ENCODE results near the gene NCAM1.

The NCAM1 gene

DNA sequence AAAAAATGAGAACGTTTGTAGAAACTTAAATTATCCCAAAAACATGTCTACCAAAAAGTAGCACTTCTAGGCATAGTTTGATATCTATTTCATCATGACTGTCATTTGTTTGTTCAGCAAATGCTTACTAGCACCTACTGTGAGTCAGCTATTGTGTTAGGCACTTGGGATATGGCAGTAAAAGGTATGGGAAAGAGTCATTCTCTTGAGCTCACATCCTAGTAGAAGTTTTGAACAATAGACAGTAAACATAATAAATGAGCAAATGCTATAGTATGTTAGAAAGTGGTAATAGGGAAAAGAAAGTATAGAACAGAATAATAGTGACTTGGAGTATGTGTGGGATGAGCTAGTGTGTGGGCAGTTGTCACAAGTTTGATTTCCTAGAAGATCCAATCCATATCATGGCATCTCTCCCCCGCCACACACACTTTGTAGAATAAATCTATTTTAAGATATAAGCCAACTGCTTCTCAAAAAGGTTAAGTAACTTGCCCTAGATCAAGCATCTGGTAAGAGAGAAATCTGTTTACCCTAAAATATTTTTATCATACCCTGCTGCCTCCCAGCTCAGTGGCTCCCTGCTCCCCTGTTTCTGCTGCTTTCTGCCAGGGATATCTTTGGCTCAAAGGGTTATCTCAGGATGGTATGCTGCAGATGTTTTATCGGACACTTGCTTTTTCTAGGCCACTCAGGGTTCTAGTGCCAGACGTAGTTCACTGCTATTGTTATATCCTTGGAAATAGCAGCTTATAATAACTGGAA, 129.7 kb downstream of the NCAM1 start:
- no peak for DNase-seq

DNA sequence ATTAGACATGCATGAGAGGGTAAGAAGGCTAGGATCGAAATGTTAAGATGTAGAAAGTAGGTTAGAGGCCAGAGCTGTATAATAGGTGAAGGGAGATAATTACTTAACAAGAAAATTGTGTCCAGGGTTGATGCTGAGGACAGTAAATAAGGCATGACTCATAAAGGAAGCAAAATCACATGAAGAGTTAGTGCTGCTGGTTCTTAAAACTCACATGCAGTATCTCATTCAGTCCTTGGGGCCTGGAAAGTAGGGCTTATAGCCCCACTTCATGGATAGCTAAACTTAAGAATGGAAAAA, 130.2 kb downstream of the NCAM1 start:
- DNase-seq: no peak

DNA sequence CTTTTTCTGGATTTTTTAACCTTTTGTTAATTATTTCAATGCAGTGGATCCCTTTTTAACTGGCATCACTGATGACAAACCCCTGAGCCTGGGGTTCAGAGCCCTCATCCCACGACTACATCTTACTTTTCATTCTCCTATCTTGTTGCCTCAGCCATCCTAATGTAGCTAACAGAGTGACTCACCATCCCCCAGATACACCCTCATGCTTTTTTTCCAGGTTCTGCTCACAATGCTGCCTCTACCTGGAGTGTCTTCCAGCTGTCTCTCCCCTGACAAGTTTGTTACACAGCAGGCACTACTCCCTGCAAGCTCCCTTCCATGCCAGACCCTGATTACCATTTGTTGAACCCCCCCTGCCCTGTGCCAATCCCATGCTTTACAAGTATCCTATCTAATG, 135.4 kb downstream of the NCAM1 start:
- no peak for DNase-seq

DNA sequence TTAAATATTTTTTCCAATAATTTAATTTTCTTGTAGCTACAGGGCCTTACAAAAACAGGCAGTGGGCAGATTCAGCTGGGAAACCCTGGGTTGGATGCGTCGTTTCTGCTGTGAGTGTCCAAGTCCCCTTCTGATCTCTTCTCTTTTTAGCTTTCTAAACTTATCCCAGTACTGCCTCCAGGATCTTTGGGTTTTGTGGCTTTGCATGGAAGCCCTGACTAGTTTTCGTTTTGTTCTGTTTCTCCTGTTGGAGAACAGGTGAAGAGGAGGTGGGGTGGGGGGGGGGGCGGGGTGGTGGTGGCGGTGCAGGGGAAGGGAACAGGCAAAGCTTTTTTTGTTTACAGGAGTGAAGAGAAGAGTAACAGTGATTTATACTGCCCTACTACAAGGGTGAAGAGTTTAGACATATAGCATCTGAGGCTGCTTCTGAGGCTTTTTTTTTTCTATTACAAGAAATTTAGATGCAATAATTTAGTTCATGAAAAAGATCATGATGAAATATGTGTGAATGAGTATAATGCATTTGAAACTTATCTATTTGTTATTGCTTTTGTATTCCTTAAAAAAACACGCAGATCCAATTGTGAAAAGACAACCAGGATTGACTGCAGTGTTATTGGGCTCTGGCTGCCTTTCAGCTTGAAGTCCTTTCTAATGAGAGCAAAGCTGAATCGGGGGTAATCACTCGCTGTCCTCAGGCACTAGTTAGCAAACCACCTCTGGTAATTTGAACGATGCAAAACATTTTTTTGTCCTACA, 142.9 kb downstream of the NCAM1 start:
- no peak for DNase-seq

DNA sequence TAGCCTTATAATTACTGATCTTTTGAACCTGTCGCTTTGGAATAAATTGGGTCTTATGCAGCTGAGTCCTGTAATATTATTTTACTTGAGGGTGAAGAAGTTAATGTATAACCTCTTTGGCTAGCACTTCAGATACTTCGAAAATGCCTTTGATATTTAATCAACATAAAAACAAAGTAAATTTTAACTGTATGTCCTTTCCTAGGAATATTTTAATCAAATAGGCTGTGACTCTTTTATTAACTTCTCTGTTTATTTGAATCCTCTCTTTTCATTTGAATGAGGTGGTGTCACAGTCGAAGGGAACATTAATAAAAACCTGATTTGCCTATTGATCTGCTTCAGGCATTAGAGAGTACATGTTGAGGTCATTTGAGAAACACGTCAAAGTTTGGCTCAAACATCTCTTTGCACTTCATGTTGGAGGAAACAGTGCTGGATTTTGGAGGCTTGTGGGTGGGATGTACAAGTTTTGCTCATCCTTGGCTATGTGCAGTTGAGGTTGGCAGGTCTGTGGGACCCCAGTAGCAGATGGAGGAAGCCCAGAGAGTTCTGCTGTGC, 143.6 kb downstream of the NCAM1 start:
- DNase-seq: no peak

DNA sequence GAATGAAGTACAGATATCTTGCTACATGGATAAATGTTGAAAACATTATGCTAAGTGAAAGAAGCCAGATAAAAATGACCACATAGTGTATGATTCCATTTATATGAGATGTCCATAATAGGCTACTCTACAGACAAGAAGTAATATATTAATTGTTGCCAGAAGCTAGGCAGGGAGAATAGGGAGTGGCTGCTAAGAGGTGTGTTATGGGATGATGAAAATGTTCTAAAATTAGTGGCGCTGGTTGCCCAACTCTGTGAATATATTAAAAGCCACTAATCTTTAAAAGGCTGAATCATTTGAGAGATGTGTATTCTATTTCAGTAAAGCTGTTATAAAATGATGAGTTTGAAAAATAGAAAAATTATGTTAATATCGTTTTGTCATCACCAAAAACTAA, 144.4 kb downstream of the NCAM1 start:
- DNase-seq: no peak

DNA sequence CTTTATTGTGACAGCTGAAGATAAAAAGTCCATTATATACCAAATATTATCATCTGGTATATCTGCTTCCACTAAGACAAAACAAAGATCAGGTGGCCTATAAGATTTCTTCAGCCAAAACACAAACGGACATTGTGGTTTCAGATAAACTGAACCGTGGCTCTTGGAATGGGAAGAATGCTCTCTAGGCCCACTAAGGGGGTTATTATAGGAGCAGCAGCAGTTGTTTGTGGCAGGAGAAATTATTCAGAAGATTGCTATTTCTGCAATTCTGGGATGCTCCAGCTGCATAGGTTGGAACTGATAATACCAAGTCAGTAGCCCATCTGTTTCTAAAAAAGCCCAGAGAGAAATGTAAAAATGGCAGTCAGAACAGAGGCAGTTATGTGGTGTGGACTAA, 145.3 kb downstream of the NCAM1 start:
- DNase-seq: no peak

DNA sequence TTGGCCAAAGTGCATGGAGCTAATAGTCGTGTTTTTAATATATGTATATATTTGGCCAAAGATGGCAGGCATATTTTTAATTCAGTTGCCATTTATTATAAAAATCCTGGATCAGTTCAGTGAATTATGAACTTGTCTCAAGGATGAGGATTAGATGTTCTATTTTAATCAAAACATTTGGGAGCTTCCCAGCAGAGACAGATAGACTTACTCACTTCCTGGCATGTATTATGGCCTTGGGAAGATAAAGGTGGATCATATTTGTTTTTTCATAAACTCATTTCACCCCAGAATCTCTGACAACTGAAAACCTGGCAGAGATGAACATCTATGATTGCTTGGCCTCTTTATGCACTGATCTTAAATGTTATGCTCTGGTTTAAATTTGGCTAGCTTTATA, 148.8 kb downstream of the NCAM1 start:
- DNase-seq: no peak

DNA sequence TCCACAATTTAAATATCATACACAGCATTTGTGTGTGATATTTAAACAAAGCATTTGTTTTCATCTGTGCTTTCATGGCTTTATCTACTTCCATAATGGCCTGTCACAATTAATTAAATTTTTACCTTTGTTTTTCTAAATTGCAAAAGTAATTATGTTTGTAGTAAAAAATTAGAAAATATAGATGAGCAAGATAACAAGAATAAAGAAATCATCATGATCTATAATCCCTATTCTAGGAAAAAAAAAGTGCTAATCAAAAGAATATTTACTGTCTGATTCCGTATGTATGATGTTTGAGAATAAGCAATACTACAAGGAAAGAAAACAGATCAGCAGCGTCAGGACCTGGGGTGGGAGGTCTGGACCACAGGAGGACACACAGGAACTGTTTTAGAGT, 149.9 kb downstream of the NCAM1 start:
- no peak for DNase-seq

DNA sequence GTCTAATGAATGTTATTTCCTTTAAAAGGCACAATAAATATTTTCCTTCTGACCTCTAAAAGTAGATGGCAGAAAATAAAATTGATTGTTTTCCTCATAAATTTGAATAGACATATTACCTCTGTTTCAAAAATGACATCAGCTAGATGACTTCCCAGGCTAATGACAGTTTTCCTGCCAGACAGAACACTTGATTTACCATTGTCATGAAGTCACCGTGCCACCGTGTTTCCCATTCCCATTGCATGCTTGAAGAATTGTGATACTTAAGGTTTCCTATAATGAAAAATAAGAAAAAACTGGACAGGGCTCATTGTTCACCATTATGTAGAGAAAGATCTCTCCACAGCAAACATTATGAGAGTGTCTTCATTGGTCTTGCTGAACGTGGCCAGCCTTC, 151.1 kb downstream of the NCAM1 start:
- DNase-seq: no peak

DNA sequence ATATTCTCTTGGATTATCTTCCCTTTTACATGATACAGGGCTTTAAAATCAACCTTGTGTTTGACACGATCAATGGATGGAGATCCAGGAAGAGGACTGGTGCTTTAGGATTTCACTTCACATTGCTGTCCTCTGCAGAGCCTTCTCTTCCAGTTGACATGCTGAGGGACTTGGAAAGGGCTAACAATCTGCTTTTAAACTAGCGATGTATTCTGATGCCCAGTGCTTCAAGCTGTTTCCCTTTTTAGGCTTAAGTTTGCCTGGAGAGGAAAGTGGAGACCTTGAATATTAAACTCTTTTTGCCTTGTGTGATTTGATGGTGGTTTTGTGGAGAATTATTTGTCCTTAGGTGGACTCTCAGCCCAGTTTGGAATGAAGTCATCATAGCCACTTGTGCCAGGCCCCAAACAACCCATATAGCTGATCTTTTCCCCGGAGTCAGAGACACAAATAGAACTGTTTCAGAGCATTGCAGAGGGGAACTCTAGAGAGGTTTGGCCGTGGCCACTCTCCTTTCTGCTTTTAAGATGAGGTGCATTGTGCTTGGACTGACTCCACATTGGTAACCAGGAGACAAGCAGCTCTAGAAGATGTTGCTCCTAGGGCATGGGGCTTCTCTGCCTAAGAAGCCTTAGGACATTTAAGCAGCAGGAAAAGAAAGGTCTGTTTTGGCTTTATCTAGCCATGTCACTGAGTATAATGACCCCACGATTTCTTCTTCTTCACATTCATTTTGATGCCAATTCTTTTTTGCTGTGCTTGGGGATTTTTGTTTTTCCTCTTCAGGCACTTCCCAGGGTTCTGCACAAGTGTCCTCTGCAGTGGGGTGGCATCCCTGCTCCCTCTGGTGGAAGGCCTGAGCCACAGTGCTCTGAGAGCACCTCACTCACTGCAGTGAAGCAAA, 152.8 kb downstream of the NCAM1 start:
- peak; percentile 22 for DNase-seq

DNA sequence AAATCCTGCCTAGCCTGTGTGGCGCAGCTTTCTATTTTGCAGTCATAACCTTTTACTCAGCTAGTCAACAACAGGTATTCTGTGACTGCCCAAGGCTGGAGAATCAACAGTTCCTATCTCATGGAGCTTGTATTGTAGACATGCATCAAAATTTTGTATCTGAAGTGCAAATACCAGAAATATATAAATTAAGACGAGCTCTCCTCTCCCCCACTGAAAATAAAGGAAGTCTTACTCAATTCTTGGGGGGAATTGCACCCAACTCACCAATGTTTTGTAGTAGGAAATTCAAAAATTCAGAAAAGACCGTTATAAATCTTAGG, 153.4 kb downstream of the NCAM1 start:
- DNase-seq: no peak

DNA sequence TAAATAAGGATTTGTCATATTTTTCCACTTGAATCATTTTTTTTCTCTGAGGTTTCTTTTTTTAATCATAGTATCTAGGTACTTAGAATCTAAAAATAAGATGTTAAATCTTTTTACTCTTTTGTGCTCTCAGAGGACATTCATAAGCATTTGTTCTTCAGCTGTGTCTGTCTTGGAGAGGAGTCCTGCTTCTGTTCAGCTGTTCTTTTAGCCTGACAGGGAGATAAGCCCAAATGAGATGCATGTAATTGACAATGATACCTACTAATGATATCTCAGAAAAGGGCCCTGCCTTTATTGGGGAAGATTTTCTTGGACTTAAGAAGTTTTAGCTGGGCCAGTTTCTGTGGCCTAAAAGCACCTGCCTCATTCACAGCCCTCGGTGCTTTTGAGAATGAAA, 156.9 kb downstream of the NCAM1 start:
- DNase-seq: no peak

DNA sequence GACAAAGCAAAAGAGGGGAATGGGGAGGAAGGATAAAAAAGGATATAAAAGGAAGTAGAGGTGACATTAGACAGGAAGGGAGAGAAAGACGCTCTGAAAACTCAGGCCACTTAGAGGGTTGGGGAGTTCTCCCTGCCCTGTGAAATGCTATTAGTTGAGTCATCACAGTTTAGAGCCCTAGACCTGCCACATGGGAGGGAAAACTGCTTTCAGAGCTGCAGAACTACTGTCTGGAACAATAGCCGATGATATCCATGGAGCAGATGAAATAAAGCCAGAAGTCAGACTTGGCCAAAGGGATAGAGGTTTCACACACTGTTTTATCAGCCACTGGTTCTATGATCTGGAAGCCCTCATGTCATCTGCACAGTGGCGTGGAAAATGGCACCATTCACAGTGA, 157.9 kb downstream of the NCAM1 start:
- no peak for DNase-seq

DNA sequence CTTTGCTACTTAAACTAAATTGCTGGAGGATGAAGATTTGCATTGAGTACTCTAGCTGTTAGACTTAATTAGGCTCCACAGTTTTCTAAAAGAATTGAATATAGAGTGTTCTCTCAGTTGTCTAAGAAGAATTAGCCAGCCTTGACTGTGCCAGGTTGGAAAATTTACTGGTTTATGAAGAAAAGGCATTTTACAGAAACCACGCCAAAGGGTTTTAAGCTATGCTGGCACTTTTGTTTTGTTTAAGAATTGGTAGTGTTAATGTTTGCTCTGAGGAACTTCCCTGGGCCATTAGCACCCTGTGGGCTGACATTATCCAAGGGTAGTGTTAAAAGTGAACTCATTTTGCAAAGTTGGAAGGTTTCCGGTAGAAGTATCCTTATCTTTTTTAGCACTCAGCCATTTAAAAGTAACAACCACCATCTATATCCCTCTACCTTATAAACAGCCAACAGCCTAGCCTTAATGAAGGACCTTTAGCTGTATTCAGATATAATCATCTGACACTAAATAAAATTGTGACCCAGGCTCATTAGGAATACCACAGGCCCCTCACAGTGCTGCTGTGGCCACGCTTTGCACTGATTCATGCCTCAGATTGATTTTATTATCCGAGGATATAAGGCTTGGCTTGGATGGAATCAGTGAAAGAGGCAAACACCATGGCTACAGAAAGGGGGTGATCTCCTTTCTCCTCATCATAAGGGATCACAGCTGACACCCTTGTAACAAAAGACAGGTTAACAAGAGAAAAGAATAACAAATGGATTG, 158.9 kb downstream of the NCAM1 start:
- DNase-seq: no peak

DNA sequence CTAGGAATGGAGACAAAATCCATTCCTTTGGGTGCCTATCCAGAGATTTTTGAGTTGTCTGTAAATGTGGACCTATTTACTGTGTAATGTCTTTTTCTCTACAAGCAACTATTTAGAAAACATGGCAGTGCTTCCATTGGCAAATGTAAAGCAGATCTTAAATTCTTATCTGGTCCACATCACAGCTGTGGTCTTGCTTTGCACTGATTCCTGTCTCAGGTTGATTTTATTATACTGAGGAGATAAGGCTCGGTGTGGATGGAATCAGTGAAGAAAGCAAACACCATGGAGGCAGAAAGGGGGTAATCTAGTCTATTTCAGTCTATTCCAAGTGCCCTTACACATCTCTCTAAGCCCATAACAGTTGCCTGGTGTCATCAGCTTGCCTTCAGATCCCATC, 160.5 kb downstream of the NCAM1 start:
- no peak for DNase-seq

DNA sequence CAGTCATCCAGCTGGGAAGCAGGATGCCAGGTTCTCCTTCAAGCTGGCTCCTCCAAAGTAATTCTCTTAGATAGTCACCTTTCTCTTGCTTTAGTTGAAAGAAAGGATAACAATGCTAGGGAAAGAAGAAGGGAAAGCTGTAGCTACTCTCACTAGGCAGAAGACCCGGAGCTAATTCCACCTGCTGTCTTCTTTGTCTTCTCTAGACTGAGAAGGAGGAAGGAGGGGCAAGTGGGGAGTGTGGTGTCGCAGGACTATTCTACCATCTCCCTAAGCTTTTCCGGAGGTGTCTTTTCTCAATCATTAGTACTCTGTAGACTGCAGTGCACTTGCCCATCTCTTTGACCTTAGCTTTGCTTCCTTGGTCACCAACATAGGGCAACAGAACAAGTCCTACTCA, 162.8 kb downstream of the NCAM1 start:
- DNase-seq: no peak

DNA sequence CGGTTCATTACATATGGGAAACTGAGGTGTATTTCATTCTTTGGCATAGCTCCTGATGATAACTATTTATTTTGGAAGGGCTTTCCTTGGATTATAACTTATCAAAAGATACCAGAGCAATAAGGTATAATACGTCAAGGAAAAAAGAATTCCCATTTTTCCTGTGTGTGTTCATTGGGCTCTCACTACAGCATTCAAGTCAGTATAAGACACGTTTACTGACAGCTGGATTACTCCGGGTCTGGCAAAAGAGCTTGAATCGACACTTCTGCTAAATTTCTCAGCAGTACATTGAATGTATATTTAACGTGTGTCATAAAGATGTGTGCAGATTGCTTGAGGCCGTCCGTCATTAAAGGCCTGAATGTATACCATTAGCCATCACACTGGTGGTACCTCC, 163.4 kb downstream of the NCAM1 start:
- DNase-seq: no peak

DNA sequence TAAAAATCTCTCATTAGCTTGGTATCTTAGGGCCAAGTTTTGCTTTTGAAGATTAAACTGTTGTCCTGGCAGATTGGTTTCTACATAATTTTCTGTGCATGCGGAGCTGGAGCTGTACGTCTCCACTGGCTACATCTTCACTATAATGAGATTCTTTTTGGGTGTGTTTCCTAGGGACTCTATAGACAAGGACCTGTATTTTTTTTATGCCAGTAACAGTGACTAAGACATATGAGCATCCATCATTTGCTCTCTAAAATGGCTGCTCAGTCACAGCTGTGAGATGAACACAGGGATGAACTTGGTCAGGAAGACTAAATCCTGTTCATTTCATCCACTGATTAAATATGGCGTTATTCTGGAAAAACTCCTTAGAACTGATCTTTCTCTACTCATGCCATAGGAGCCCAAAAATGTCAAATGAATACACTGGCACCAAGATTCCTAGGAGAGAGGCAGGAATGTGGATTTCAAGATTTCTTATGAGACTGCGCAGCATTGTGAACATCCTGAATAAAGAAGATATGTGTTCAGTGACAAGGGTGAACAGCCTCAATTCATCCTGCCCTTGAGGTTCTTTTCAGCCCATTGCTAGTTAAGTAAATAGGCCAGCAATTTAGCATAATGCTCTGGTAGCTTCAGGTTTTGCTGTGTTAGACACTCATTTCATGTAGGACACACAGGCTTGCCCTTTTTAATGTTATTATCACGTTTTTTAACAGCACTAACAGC, 168.2 kb downstream of the NCAM1 start:
- no peak for DNase-seq

DNA sequence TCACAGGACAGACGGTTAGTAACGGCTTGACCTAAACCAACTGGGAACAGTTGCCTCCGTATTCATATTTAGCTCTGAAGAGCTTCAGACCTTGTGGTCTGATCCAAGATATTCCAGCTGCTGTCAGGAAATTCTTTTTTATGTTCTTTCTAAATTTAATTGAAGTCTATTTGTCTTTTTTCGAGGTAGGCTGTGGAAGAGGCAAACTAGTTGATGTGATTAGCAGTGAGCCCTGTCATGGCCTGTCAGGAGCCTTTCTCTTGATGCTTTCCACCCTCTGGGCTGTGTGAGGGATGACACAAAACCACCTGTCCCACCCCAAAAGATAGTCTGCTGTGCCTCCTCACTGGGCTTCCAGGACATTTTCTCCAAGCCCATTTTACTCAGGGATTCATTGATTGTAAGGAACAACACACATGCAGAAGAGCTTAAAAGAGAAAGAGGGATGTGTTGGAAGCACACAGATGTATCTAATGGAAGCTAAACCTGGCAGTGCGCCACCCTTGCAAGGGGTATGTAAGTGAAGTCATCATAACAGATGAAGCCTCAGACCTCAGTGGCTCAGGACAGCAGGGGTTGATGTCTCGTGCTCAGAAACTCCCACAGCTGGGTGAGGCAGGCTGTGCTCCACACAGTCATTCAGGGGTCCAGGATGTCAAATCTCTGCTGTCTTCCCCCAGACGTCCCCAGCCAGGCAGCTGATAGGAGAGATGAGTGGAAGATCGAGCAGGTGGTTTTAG, 170.0 kb downstream of the NCAM1 start:
- DNase-seq: no peak

DNA sequence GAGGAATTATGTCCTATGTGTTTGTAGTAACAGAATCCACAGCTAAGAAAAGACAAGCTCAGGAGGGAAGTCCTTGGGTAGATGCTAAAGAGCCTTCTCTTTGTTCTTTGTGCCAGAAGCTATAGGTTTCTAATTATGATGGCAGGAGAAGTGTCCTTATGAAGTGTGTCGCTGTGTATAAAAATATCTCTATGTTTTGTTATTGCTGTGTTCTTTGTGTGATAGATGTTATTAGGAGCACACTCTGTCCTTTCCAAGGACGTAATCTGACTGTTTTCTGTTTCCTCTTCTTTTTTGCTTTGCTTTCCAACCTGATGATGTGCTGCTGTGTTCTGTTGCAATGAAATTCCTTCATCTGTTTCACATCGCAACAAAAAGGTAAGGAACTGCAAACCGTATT, 171.9 kb downstream of the NCAM1 start:
- no peak for DNase-seq
